Endothelial cell of umbilical vein (primary cell): ENCODE measurements around the gene KIAA1671. TPM values are rescaled to one million over a fixed set of nuclear protein-coding genes. Genes with fewer than 3 reads are reported as not detected.

ENCODE experiments used
- BruUV-seq: library from RNA; stranded (reverse); fragments of 400-500 nt; replicated peaks from 2 replicates; lab custom pipeline; 2021; lab: Mats Ljungman, UMichigan
- CTCF ChIA-PET: fragments of 300-600, 350-600 bp; sonication (Branson Sonifier 250); formaldehyde crosslinking; loops from one replicate; lab custom pipeline; 2021; ENCODE audit warnings: antibody characterized with exemption, inconsistent platforms; lab: Charles Lee
- POLR2A ChIA-PET: fragments of 300-600, 350-600 bp; sonication (Branson Sonifier 250); formaldehyde crosslinking; loops from one replicate; lab custom pipeline; 2021; ENCODE audit warnings: antibody characterized with exemption, inconsistent platforms; lab: Charles Lee
- DNase-seq: peaks from one replicate; pipeline ENCODE4 v3.0.0-alpha.2; 2011; ENCODE audit warnings: low read depth, low spot score
- FAIRE-seq: peaks from 2 replicates; lab custom pipeline; 2011; peaks lifted over from hg19 to GRCh38; lab: Jason Lieb, UNC
- H2AFZ ChIP-seq: 2 replicates; pipeline ENCODE4 v1.6.0; 2012; ENCODE audit warnings: low read depth, low read length, control low read depth, inconsistent platforms
- H3K27ac ChIP-seq: 2 replicates; pipeline ENCODE4 v1.5.1; 2011; ENCODE audit warnings: low read depth, mild to moderate bottlenecking, control low read depth, low read length, moderate library complexity; ENCODE audit not compliant: insufficient read depth
- H3K27me3 ChIP-seq, 2 experiments: 2 replicates each; pipeline versions ENCODE4 v1.6.0 to v1.6.1; 2011; ENCODE audit warnings: low read length in 2 of 2, mixed read lengths in 1 of 2; ENCODE audit not compliant: control insufficient read depth in 2 of 2, insufficient read depth in 2 of 2
- H3K36me3 ChIP-seq, 2 experiments: 2 replicates in 1 of 2; 3 replicates in 1 of 2; pipeline ENCODE4 v1.5.1; 2011; ENCODE audit warnings: low read length in 2 of 2, mild to moderate bottlenecking in 1 of 2, moderate library complexity in 1 of 2; ENCODE audit not compliant: control insufficient read depth in 2 of 2, insufficient read depth in 2 of 2; ENCODE audit errors: extremely low read depth in 1 of 2
- H3K4me1 ChIP-seq: 3 replicates; pipeline ENCODE4 v1.5.1; 2011; ENCODE audit warnings: mild to moderate bottlenecking, low read length; ENCODE audit not compliant: control insufficient read depth, insufficient read depth; ENCODE audit errors: extremely low read depth
- H3K4me2 ChIP-seq: 2 replicates; pipeline ENCODE4 v1.6.1; 2011; ENCODE audit warnings: low read length, control low read depth, mixed read lengths; ENCODE audit not compliant: insufficient read depth
- H3K4me3 ChIP-seq, 3 experiments: fragments of 200-600 bp in 1 of 3; sonication (generic), shearing (Covaris generic) in 1 of 3; replicated peaks in 1 of 3; 2 replicates each; pipeline ENCODE4 v1.5.1; 2011 to 2016; ENCODE audit warnings: control low read depth in 3 of 3, low read length in 3 of 3, mild to moderate bottlenecking in 2 of 3, inconsistent platforms in 1 of 3, low read depth in 1 of 3, moderate library complexity in 1 of 3; ENCODE audit not compliant: insufficient read depth in 1 of 3
- H3K79me2 ChIP-seq: 2 replicates; pipeline ENCODE4 v1.6.0; 2012; ENCODE audit warnings: low read length, inconsistent platforms; ENCODE audit not compliant: control insufficient read depth, insufficient read depth
- H3K9ac ChIP-seq: replicated peaks from 2 replicates; pipeline ENCODE3; 2011; ENCODE audit warnings: low read length, control low read depth; ENCODE audit not compliant: insufficient read depth; ENCODE audit errors: extremely low read depth
- H3K9me1 ChIP-seq: replicated peaks from 3 replicates; pipeline ENCODE4 v1.6.0; 2011; ENCODE audit warnings: mild to moderate bottlenecking, low read length; ENCODE audit not compliant: control insufficient read depth, insufficient read depth; ENCODE audit errors: extremely low read depth
- H3K9me3 ChIP-seq: replicated peaks from 2 replicates; pipeline ENCODE4 v1.5.1; 2012; ENCODE audit warnings: low read length, inconsistent platforms; ENCODE audit not compliant: control insufficient read depth, insufficient read depth
- H4K20me1 ChIP-seq: replicated peaks from 2 replicates; pipeline ENCODE3; 2011; ENCODE audit warnings: mild to moderate bottlenecking, low read length; ENCODE audit not compliant: control insufficient read depth, insufficient read depth; ENCODE audit errors: extremely low read depth
- EZH2 ChIP-seq: IDR thresholded peaks from 2 replicates; pipeline ENCODE4 v1.6.1; 2012; ENCODE audit warnings: borderline replicate concordance, low read depth, mild to moderate bottlenecking, moderate library complexity, low read length, inconsistent platforms; ENCODE audit not compliant: severe bottlenecking
- FOS ChIP-seq: IDR thresholded peaks from 2 replicates; pipeline ENCODE4 v1.6.1; 2011; ENCODE audit warnings: mild to moderate bottlenecking, low read length, moderate library complexity, borderline replicate concordance; ENCODE audit not compliant: insufficient read depth
- GATA2 ChIP-seq: IDR thresholded peaks from 2 replicates; pipeline ENCODE4 v1.7.0; 2011; ENCODE audit warnings: low read depth, mild to moderate bottlenecking, moderate library complexity, mixed read lengths, low read length; ENCODE audit not compliant: insufficient read length, insufficient read depth
- JUN ChIP-seq: IDR thresholded peaks from 2 replicates; pipeline ENCODE4 v1.6.1; 2011; ENCODE audit warnings: borderline replicate concordance, low read depth; ENCODE audit not compliant: insufficient read length, insufficient read depth
- MYC ChIP-seq: IDR thresholded peaks from one replicate; pipeline ENCODE4 v1.6.1; 2011; ENCODE audit warnings: mild to moderate bottlenecking, low read depth, low read length
- POLR2A ChIP-seq: IDR thresholded peaks from 2 replicates; pipeline ENCODE4 v1.6.1; 2012; ENCODE audit warnings: low read depth, mild to moderate bottlenecking, control low read depth, low read length
- POLR2AphosphoS5 ChIP-seq: IDR thresholded peaks from 2 replicates; pipeline ENCODE4 v1.6.1; 2012; ENCODE audit warnings: low read depth, mild to moderate bottlenecking, control low read depth, low read length, moderate library complexity; ENCODE audit not compliant: insufficient read depth
- dilution Hi-C: fragments of 300-500 bp; cut with MboI; formaldehyde crosslinking; loops from one replicate; pipeline ENCODE4 v1.15.0; 2019; ENCODE audit warnings: low sequenced_read_pairs; ENCODE audit not compliant: extremely low pct_ligation_motif_present
- intact Hi-C: fragments of 100-400 bp; cut with micrococcal nuclease; formaldehyde crosslinking; loops from one replicate; pipeline ENCODE4 v1.10.0; 2022
- polyA plus RNA-seq, 4 experiments: library from polyadenylated mRNA; depleted of rRNA in 3 of 4; stranded (reverse) in 3 of 4; unstranded in 1 of 4; fragments of >200 nt; gene quantifications; 2 replicates each; pipeline versions ENCODE4 v1.2.1 to v1.2.3, GENCODE V29; 2011 to 2012; ENCODE audit warnings: missing spikeins in 1 of 4
- total RNA-seq: library from RNA; stranded (reverse); gene quantifications from 2 replicates; pipeline ENCODE4 v1.2.3, GENCODE V29; 2021
- TF ChIP-seq, protein P1 (sequence below), 2 donors: IDR thresholded peaks; 1 replicate in 1 of 2; 2 replicates in 1 of 2; pipeline ENCODE4 v1.5.1; 2011; ENCODE audit warnings: low read length in 2 of 2, mild to moderate bottlenecking in 2 of 2, moderate library complexity in 2 of 2, control low read depth in 1 of 2, inconsistent platforms in 1 of 2, low read depth in 1 of 2; ENCODE audit not compliant: insufficient read depth in 1 of 2; ENCODE audit errors: extremely low read depth in 1 of 2
- TF ChIP-seq, protein P2 (sequence below): IDR thresholded peaks from 2 replicates; pipeline ENCODE4 v1.6.1; 2011; ENCODE audit not compliant: insufficient read depth, insufficient read length

The KIAA1671 gene
- total and polyA plus RNA-seq, 2 donors (not counting 3 experiments of a cell fraction or from before 2014, with no cell fraction given) = 23.1 to 85.1 TPM

DNA sequence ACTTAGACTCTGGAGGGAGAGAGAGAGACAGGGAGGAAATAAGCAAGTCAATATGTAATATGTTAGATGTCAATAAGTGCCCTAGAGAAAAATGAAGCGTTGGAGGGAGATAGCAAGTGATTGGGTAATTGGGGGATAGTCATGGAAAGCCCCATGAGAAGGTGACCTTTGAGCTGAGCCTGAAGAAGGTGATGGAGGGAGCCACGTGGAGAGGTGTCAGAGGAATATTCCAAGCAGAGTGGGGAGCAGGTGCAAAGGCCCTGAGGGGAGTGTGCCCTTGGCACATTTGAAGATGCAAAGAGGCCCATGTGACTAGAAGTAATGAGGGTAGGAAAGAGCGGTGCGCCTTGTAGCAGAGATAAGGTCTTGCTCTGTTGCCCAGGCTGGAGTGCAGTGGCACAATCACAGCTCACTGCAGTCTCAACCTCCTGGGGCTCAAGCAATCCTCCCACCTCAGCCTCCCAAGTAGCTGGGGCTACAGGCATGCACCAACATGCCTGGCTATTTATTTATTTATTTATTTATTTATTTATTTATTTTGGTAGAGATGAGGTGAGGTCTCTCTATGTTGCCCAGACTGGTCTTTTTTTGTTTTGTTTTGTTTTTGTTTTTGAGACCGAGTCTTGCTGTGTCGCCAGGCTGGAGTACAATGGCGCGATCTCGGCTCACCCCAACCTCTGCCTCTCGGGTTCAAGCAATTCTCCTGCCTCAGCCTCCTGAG, 8.1 kb upstream of the KIAA1671 start:
- Histone ChIP-seq H4K20me1 (no peaks in the 10 kb centered on the region), H3K27me3 (peaks cover 0 to 9% of the 10 kb centered on the region in 2 experiments), H3K4me3 (no peak overlapping the region), H3K9me3 (no peaks in the 10 kb centered on the region), H3K79me2 (no peaks in the 10 kb centered on the region), H2AFZ (no peak overlapping the region), H3K4me2 (no peak overlapping the region), H3K9ac (no peak overlapping the region), H3K9me1 (no peaks in the 10 kb centered on the region), H3K36me3 (no peaks in the 10 kb centered on the region), H3K4me1 (no peaks in the 10 kb centered on the region), H3K27ac (no peak overlapping the region)
- ChIA-PET CTCF (interaction anchor here (19.2 kb wide), 1 partner anchor 108 kb away, joined by 378 read pairs; no protein-coding TSS in a partner anchor), POLR2A (no interaction called here)
- FAIRE-seq (no peak), DNase-seq (no peak)
- BruUV-seq = no TSS peak
- dilution Hi-C loops (no loop called here), intact Hi-C loops (no loop called here)
- TF ChIP-seq EZH2 (no peak), MYC (no peak), POLR2A (no peak), JUN (no peak), POLR2AphosphoS5 (no peak), FOS (no peak), GATA2 (no peak)
- TF ChIP-seq, protein P1, sequence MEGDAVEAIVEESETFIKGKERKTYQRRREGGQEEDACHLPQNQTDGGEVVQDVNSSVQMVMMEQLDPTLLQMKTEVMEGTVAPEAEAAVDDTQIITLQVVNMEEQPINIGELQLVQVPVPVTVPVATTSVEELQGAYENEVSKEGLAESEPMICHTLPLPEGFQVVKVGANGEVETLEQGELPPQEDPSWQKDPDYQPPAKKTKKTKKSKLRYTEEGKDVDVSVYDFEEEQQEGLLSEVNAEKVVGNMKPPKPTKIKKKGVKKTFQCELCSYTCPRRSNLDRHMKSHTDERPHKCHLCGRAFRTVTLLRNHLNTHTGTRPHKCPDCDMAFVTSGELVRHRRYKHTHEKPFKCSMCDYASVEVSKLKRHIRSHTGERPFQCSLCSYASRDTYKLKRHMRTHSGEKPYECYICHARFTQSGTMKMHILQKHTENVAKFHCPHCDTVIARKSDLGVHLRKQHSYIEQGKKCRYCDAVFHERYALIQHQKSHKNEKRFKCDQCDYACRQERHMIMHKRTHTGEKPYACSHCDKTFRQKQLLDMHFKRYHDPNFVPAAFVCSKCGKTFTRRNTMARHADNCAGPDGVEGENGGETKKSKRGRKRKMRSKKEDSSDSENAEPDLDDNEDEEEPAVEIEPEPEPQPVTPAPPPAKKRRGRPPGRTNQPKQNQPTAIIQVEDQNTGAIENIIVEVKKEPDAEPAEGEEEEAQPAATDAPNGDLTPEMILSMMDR (IDR thresholded peaks at IDR 0.05; ENCODE audit: extremely low read depth in 1 of 2, insufficient read depth in 1 of 2, low read depth in 1 of 2, low read length in 2 of 2) = no peak
- TF ChIP-seq, protein P2, sequence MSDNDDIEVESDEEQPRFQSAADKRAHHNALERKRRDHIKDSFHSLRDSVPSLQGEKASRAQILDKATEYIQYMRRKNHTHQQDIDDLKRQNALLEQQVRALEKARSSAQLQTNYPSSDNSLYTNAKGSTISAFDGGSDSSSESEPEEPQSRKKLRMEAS = no peak
